ENCODE measurements around the gene MBP.

DNA sequence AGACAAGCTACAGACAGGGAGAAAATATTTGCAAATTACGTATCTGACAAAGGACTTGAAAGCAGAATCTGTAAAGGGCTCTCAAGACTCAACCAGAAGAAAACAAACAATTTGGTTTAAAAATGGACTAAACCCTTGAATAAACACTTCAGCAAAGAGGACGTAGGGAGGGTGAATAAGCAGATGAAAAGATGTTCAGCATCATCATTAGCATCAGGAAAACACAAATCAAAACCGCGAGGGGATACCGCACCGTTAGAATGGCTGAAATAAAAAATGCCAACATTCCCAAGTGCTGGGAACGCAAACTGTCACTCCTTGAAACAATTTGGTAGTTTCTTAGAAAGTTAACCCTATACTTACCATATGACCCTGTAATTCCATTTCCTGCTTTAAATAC lies 136.7 kb downstream of the MBP start:
- TF ChIP-seq, protein P1, sequence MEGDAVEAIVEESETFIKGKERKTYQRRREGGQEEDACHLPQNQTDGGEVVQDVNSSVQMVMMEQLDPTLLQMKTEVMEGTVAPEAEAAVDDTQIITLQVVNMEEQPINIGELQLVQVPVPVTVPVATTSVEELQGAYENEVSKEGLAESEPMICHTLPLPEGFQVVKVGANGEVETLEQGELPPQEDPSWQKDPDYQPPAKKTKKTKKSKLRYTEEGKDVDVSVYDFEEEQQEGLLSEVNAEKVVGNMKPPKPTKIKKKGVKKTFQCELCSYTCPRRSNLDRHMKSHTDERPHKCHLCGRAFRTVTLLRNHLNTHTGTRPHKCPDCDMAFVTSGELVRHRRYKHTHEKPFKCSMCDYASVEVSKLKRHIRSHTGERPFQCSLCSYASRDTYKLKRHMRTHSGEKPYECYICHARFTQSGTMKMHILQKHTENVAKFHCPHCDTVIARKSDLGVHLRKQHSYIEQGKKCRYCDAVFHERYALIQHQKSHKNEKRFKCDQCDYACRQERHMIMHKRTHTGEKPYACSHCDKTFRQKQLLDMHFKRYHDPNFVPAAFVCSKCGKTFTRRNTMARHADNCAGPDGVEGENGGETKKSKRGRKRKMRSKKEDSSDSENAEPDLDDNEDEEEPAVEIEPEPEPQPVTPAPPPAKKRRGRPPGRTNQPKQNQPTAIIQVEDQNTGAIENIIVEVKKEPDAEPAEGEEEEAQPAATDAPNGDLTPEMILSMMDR (IDR thresholded peaks at IDR 0.05) = no peak
- TF ChIP-seq POLR2A (IDR thresholded peaks at IDR 0.05) (no peak), EP300 (IDR thresholded peaks at IDR 0.05) (no peak)
